Astrocyte of the hippocampus (primary cell): ENCODE results near the gene UROS.

Source experiments
- DNase-seq: peaks from one replicate; pipeline ENCODE4 v3.0.0; 2011; ENCODE audit warnings: low read depth, low spot score

Gene UROS

GRCh38 chr10:125762692-125763648 lies 60.1 kb downstream of the UROS start:
- no peak for DNase-seq

GRCh38 chr10:125761961-125762360 lies 61.1 kb downstream of the UROS start:
- DNase-seq = peak; percentile 63

GRCh38 chr10:125757742-125758141 lies 65.3 kb downstream of the UROS start:
- no peak for DNase-seq

- no peak for DNase-seq
Observed at GRCh38 chr10:125756853-125757487, 66.1 kb downstream of the UROS start.

GRCh38 chr10:125756196-125756595 lies 66.9 kb downstream of the UROS start:
- DNase-seq = no peak

GRCh38 chr10:125747417-125747816 lies 75.6 kb downstream of the UROS start:
- no peak for DNase-seq

- DNase-seq = no peak
Observed at GRCh38 chr10:125744909-125745308, 78.1 kb downstream of the UROS start.

GRCh38 chr10:125742465-125742864 lies 80.6 kb downstream of the UROS start:
- peak; percentile 14 for DNase-seq

- no peak for DNase-seq
Observed at GRCh38 chr10:125739994-125740679, 82.9 kb downstream of the UROS start.
